NK-92 treated with Interleukin-12 subunit alpha and Interleukin-12 subunit beta, amount 100 ng/mL, for 24 hours (cell line): ENCODE measurements around the gene HSD17B2.
"Not testable (repeated sequence)": the region's sequence is repeated elsewhere in the genome, so short reads cannot be mapped to it uniquely, and the experiment has no call there.

Source experiments
- DNase-seq: peaks from one replicate; lab custom pipeline; 2025; lab: John Stamatoyannopoulos, UW

HSD17B2 gene

GRCh38 chr16:82082097-82082496 is 47.0 kb downstream of the HSD17B2 start:
- DNase-seq = no peak

- DNase-seq = no peak
Observed at GRCh38 chr16:82082543-82083244, 47.6 kb downstream of the HSD17B2 start.

- DNase-seq = no peak
Observed at GRCh38 chr16:82083710-82084353, 48.8 kb downstream of the HSD17B2 start.

GRCh38 chr16:82085011-82085779 is 50.1 kb downstream of the HSD17B2 start:
- DNase-seq = no peak

GRCh38 chr16:82088483-82088882 is 53.4 kb downstream of the HSD17B2 start:
- DNase-seq = no peak

GRCh38 chr16:82091241-82091640 is 56.2 kb downstream of the HSD17B2 start:
- DNase-seq = no peak

GRCh38 chr16:82092711-82093110 is 57.7 kb downstream of the HSD17B2 start:
- DNase-seq = no peak

- DNase-seq = no peak
Observed at GRCh38 chr16:82093666-82094300, 58.7 kb downstream of the HSD17B2 start.

GRCh38 chr16:82094942-82095540 is 60.0 kb downstream of the HSD17B2 start:
- no peak for DNase-seq

- no peak for DNase-seq
Observed at GRCh38 chr16:82096641-82097040, 61.6 kb downstream of the HSD17B2 start.

- DNase-seq = no peak
Observed at GRCh38 chr16:82105107-82105506, 70.1 kb downstream of the HSD17B2 start.

- DNase-seq = no peak
Observed at GRCh38 chr16:82108100-82108499, 73.0 kb downstream of the HSD17B2 start.

GRCh38 chr16:82108774-82109173 is 73.7 kb downstream of the HSD17B2 start:
- DNase-seq = no peak

GRCh38 chr16:82109266-82109665 is 74.2 kb downstream of the HSD17B2 start:
- DNase-seq = not testable (repeated sequence)

- DNase-seq = no peak
Observed at GRCh38 chr16:82111944-82112343, 76.9 kb downstream of the HSD17B2 start.

- no peak for DNase-seq
Observed at GRCh38 chr16:82113741-82114140, 78.7 kb downstream of the HSD17B2 start.

- no peak for DNase-seq
Observed at GRCh38 chr16:82116535-82116934, 81.5 kb downstream of the HSD17B2 start.

GRCh38 chr16:82118749-82119148 is 83.7 kb downstream of the HSD17B2 start:
- no peak for DNase-seq

GRCh38 chr16:82119405-82119804 is 84.4 kb downstream of the HSD17B2 start:
- no peak for DNase-seq

- no peak for DNase-seq
Observed at GRCh38 chr16:82124651-82125050, 89.6 kb downstream of the HSD17B2 start.

GRCh38 chr16:82129881-82130280 is 94.8 kb downstream of the HSD17B2 start:
- no peak for DNase-seq

GRCh38 chr16:82133798-82134197 is 98.7 kb downstream of the HSD17B2 start:
- no peak for DNase-seq
